GM12878 (cell line): ENCODE results near the gene PINLYP. TPM values are rescaled to one million over a fixed set of nuclear protein-coding genes. Genes with fewer than 3 reads are reported as not detected.
A peak's percentile ranks its signal among the peaks of the same experiment; 100 is the strongest.

ENCODE experiments used
- BCL11A ChIP-seq: IDR thresholded peaks from 2 replicates; pipeline ENCODE4 v1.6.1; 2011; ENCODE audit warnings: low read depth, low read length
- BHLHE40 ChIP-seq, 2 experiments: fragments of 450-650 bp in 1 of 2; IDR thresholded peaks; 2 replicates each; pipeline ENCODE4 v1.6.1; 2011 to 2017; ENCODE audit warnings: low read depth in 2 of 2, borderline replicate concordance in 1 of 2, improper control_type of control experiment in 1 of 2, low read length in 1 of 2, mild to moderate bottlenecking in 1 of 2
- BMI1 ChIP-seq: fragments of 450-650 bp; IDR thresholded peaks from 2 replicates; pipeline ENCODE4 v1.6.1; 2016; ENCODE audit warnings: mild to moderate bottlenecking, moderate library complexity, borderline replicate concordance
- CBFB ChIP-seq: IDR thresholded peaks from 2 replicates; pipeline ENCODE4 v1.6.1; 2016; ENCODE audit warnings: antibody characterized with exemption, low read depth
- CBX5 ChIP-seq: sonication (generic); IDR thresholded peaks from 2 replicates; pipeline ENCODE4 v1.6.1; 2016; ENCODE audit warnings: low read depth, moderate library complexity, mild to moderate bottlenecking, inconsistent platforms
- CREM ChIP-seq: IDR thresholded peaks from 2 replicates; pipeline ENCODE4 v1.6.1; 2014; ENCODE audit warnings: antibody characterized with exemption, low read depth
- GATAD2B ChIP-seq: fragments of 450-650 bp; conservative IDR thresholded peaks from 2 replicates; pipeline ENCODE4 v1.6.1; 2017; ENCODE audit warnings: low read depth, mild to moderate bottlenecking, moderate library complexity
- IKZF1 ChIP-seq: fragments of 450-650 bp; conservative IDR thresholded peaks from 2 replicates; pipeline ENCODE4 v1.6.1; 2017; ENCODE audit warnings: antibody characterized with exemption, mild to moderate bottlenecking
- IKZF2 ChIP-seq, 2 experiments: fragments of 450-650 bp; IDR thresholded peaks; 2 replicates each; pipeline ENCODE4 v1.6.1; 2017; ENCODE audit warnings: mild to moderate bottlenecking in 2 of 2, moderate library complexity in 2 of 2
- MEF2A ChIP-seq: IDR thresholded peaks from 2 replicates; pipeline ENCODE4 v1.6.1; 2011; ENCODE audit warnings: low read depth, mild to moderate bottlenecking, low read length, moderate library complexity; ENCODE audit not compliant: insufficient read depth
- NFXL1 ChIP-seq: fragments of 450-650 bp; IDR thresholded peaks from 2 replicates; pipeline ENCODE4 v1.6.1; 2017; ENCODE audit warnings: antibody characterized with exemption, mild to moderate bottlenecking, borderline replicate concordance
- POU2F2 ChIP-seq: IDR thresholded peaks from 3 replicates; pipeline ENCODE4 v1.6.1; 2011; ENCODE audit warnings: low read depth, mild to moderate bottlenecking, low read length, borderline replicate concordance
- RAD21 ChIP-seq: IDR thresholded peaks from 2 replicates; pipeline ENCODE4 v1.6.1; 2011; ENCODE audit warnings: mild to moderate bottlenecking, low read depth, low read length, moderate library complexity; ENCODE audit not compliant: insufficient read depth
- SIN3A ChIP-seq: IDR thresholded peaks from 2 replicates; pipeline ENCODE4 v1.6.1; 2012; ENCODE audit warnings: low read depth, low read length, improper control_type of control experiment
- SREBF1 ChIP-seq: IDR thresholded peaks from 2 replicates; pipeline ENCODE4 v1.6.1; 2012; ENCODE audit warnings: mild to moderate bottlenecking, low read length
- SREBF2 ChIP-seq: IDR thresholded peaks from 2 replicates; pipeline ENCODE4 v1.6.1; 2012; ENCODE audit warnings: mild to moderate bottlenecking, low read length
- TARDBP ChIP-seq: IDR thresholded peaks from 2 replicates; pipeline ENCODE4 v1.6.1; 2016; ENCODE audit warnings: borderline replicate concordance
- YBX1 ChIP-seq: fragments of 450-650 bp; IDR thresholded peaks from 2 replicates; pipeline ENCODE4 v1.6.1; 2016; ENCODE audit warnings: antibody characterized with exemption
- YY1 ChIP-seq: IDR thresholded peaks from 2 replicates; pipeline ENCODE4 v1.6.1; 2011; ENCODE audit warnings: low read depth, mild to moderate bottlenecking, low read length
- ZNF217 ChIP-seq: fragments of 450-650 bp; IDR thresholded peaks from 2 replicates; pipeline ENCODE4 v1.6.1; 2017; ENCODE audit warnings: antibody characterized with exemption, mild to moderate bottlenecking
- polyA plus RNA-seq, 11 experiments: library from polyadenylated mRNA; depleted of rRNA in 4 of 11; unstranded in 6 of 11; stranded (reverse) in 5 of 11; fragments of >200 nt; fragmentation: Nextera tagmentation in 4 of 11; fragmentation: Illumina TruSeq in 1 of 11; extraction: Ambion mirVana in 4 of 11; extraction: Trizol in 1 of 11; gene quantifications; 1 replicate in 1 of 11; 2 replicates in 10 of 11; pipeline versions ENCODE4 v1.2.1 to v1.2.3, GENCODE V29; 2011 to 2016; ENCODE audit warnings: inconsistent platforms in 2 of 11, missing spikeins in 2 of 11, low read depth in 1 of 11
- total RNA-seq, 4 experiments: library from RNA; depleted of rRNA in 3 of 4; stranded (reverse); fragments of >200 nt in 3 of 4; fragmentation: Illumina TruSeq in 1 of 4; extraction: Trizol in 1 of 4; gene quantifications; 2 replicates each; pipeline versions ENCODE4 v1.2.1 to v1.2.3, GENCODE V29; 2013 to 2021
- TF ChIP-seq, protein P1 (sequence below): fragments of 450-650 bp; IDR thresholded peaks from 2 replicates; pipeline ENCODE4 v1.6.1; 2018; ENCODE audit warnings: mild to moderate bottlenecking, low read depth, moderate library complexity; ENCODE audit not compliant: partially characterized antibody
- TF ChIP-seq, protein P2 (sequence below): IDR thresholded peaks from 2 replicates; pipeline ENCODE4 v1.6.1; 2012; ENCODE audit warnings: low read depth, low read length, improper control_type of control experiment
- TF ChIP-seq, protein P3 (sequence below): fragments of 450-650 bp; IDR thresholded peaks from 2 replicates; pipeline ENCODE4 v1.6.1; 2016; ENCODE audit warnings: mild to moderate bottlenecking, moderate library complexity, borderline replicate concordance

PINLYP gene
- total and polyA plus RNA-seq, 10 of the 15 experiments (the other 5 are each of a cell fraction or from before 2014, with no cell fraction given), result 1.0 to 26.9 (median 11.4) TPM

DNA sequence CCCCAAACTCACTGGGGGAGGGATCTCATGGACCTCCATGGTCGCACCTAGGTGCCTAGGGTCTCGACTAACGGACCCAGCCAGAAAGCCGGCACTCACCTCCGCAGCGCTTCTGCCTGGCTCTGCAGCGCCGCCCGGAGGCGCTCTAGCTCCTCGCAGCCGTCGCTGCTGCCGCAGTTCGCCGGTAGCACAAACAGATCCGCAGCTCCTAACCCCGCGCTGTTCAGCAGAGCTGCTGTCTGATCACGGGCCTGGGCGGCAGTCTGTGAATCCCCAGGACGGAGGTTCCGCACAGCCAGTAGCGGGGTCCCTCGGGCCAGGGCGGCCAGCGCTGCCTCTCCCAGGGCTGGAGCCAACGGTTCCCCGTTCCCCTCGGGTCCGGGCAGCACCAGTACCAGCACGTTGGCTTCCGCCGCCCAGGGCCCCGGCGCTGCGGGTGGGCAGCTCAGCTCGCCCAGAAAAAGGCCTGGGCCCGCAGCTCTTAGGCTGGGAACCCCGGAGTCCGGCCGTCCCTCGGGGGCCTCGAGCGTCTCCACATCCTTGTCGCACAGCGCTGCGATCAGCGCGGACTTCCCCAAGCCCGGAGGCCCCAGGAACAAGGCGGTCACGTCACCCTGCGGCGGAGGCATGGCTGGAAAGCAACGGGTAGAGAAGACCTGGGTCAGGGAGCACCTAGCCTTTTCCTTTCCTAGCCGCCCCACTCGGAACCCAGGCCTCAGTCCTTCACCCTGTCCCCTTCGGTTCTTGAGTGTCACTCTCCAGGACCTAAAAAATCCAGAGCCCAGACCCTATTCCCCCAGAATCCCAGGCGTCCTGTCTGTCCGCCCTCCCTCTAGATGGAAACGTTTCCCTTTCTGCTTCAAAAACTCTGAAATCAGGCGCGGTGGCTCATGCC is 19.4 kb downstream of the PINLYP start (continued):
- TF ChIP-seq SREBF1 (no peak), RAD21 (peak; percentile 78), NFXL1 (no peak), BHLHE40 (IDR thresholded peaks at IDR 0.05; ENCODE audit: borderline replicate concordance in 1 of 2, low read depth in 2 of 2, low read length in 1 of 2) (peak; percentile 5 to 61; a peak in 2 of 4 replicates), MEF2A (no peak), ZNF217 (no peak), POU2F2 (0 out of 3 replicates have a peak, but pooled peaks have one; percentile 18), BCL11A (no peak), YBX1 (no peak), BMI1 (no peak), YY1 (peak; percentile 70; the same call in 1 of the 2 replicates), TARDBP (0 out of 2 replicates have a peak, but pooled peaks have one; percentile 28), GATAD2B (peak; percentile 71), SIN3A (0 out of 2 replicates have a peak, but pooled peaks have one; percentile 7), CREM (peak; percentile 71; the same call in 1 of the 2 replicates), CBX5 (no peak), CBFB (0 out of 2 replicates have a peak, but pooled peaks have one; percentile 2), SREBF2 (no peak), IKZF1 (peak; percentile 51), IKZF2 (IDR thresholded peaks at IDR 0.05) (0 out of 4 replicates have a peak, but pooled peaks of 1 of the 2 experiments have one; percentile 6)
- TF ChIP-seq, protein P1, sequence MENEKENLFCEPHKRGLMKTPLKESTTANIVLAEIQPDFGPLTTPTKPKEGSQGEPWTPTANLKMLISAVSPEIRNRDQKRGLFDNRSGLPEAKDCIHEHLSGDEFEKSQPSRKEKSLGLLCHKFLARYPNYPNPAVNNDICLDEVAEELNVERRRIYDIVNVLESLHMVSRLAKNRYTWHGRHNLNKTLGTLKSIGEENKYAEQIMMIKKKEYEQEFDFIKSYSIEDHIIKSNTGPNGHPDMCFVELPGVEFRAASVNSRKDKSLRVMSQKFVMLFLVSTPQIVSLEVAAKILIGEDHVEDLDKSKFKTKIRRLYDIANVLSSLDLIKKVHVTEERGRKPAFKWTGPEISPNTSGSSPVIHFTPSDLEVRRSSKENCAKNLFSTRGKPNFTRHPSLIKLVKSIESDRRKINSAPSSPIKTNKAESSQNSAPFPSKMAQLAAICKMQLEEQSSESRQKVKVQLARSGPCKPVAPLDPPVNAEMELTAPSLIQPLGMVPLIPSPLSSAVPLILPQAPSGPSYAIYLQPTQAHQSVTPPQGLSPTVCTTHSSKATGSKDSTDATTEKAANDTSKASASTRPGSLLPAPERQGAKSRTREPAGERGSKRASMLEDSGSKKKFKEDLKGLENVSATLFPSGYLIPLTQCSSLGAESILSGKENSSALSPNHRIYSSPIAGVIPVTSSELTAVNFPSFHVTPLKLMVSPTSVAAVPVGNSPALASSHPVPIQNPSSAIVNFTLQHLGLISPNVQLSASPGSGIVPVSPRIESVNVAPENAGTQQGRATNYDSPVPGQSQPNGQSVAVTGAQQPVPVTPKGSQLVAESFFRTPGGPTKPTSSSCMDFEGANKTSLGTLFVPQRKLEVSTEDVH, result no peak
- TF ChIP-seq, protein P2, sequence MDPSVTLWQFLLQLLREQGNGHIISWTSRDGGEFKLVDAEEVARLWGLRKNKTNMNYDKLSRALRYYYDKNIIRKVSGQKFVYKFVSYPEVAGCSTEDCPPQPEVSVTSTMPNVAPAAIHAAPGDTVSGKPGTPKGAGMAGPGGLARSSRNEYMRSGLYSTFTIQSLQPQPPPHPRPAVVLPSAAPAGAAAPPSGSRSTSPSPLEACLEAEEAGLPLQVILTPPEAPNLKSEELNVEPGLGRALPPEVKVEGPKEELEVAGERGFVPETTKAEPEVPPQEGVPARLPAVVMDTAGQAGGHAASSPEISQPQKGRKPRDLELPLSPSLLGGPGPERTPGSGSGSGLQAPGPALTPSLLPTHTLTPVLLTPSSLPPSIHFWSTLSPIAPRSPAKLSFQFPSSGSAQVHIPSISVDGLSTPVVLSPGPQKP, result no peak
- TF ChIP-seq, protein P3, sequence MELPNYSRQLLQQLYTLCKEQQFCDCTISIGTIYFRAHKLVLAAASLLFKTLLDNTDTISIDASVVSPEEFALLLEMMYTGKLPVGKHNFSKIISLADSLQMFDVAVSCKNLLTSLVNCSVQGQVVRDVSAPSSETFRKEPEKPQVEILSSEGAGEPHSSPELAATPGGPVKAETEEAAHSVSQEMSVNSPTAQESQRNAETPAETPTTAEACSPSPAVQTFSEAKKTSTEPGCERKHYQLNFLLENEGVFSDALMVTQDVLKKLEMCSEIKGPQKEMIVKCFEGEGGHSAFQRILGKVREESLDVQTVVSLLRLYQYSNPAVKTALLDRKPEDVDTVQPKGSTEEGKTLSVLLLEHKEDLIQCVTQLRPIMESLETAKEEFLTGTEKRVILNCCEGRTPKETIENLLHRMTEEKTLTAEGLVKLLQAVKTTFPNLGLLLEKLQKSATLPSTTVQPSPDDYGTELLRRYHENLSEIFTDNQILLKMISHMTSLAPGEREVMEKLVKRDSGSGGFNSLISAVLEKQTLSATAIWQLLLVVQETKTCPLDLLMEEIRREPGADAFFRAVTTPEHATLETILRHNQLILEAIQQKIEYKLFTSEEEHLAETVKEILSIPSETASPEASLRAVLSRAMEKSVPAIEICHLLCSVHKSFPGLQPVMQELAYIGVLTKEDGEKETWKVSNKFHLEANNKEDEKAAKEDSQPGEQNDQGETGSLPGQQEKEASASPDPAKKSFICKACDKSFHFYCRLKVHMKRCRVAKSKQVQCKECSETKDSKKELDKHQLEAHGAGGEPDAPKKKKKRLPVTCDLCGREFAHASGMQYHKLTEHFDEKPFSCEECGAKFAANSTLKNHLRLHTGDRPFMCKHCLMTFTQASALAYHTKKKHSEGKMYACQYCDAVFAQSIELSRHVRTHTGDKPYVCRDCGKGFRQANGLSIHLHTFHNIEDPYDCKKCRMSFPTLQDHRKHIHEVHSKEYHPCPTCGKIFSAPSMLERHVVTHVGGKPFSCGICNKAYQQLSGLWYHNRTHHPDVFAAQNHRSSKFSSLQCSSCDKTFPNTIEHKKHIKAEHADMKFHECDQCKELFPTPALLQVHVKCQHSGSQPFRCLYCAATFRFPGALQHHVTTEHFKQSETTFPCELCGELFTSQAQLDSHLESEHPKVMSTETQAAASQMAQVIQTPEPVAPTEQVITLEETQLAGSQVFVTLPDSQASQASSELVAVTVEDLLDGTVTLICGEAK, result no peak
